Lower leg skin (tissue), 3 donors: ENCODE measurements around the gene TPST1.

Experiments
- CTCF ChIP-seq, 3 donors: fragments of 450-650 bp; IDR thresholded peaks; one replicate each; pipeline ENCODE4 v1.5.1; 2016; ENCODE audit warnings: antibody characterized with exemption in 3 of 3, mild to moderate bottlenecking in 3 of 3, moderate library complexity in 2 of 3
- POLR2A ChIP-seq, 2 donors: fragments of 450-650 bp; IDR thresholded peaks; one replicate each; pipeline ENCODE4 v1.6.1; 2016 to 2017; ENCODE audit warnings: antibody characterized with exemption in 2 of 2, mild to moderate bottlenecking in 1 of 2, moderate library complexity in 1 of 2

- TF ChIP-seq CTCF (IDR thresholded peaks at IDR 0.05), result no peak
- TF ChIP-seq POLR2A (IDR thresholded peaks at IDR 0.05), result no peak
Observed at GRCh38 chr7:66257481-66257880, 52.3 kb downstream of the TPST1 start.
